T-helper 1 cell treated with Interleukin-12 subunit alpha and Interleukin-12 subunit beta and Interleukin-4 antibody, amounts not matched to agents 30 ng/mL and 1 ng/mL, for 36 hours (primary cell): Measurements from ENCODE around the gene RAB4B. TPM values are rescaled to one million over a fixed set of nuclear protein-coding genes. Genes with fewer than 3 reads are reported as not detected.
"Not testable (repeated sequence)": the region's sequence is repeated elsewhere in the genome, so short reads cannot be mapped to it uniquely, and the experiment has no call there.

Source experiments
- intact Hi-C: fragments of 100-400 bp; cut with micrococcal nuclease; formaldehyde crosslinking; loops from one replicate; pipeline ENCODE4 v1.15.1; 2024
- total RNA-seq: library from RNA; stranded (reverse); gene quantifications from 2 replicates; pipeline ENCODE4 v1.2.3, GENCODE V29; 2022

Gene RAB4B
- total RNA-seq, result 57.0 and 57.5 TPM in 2 replicates

GRCh38 chr19:40777937-40778705 is at the start of gene RAB4B:
RAB4B (plus strand) TSS chr19:40778247; CDS start chr19:40778376, 129 bp downstream.
- intact Hi-C loops, result loop anchor here (1.0 to 10.0 kb wide), 17 partner anchors 20 to 1245 kb away; partner anchors contain the start of genes ACTMAP, BLVRB, COQ8B and EID2B

- intact Hi-C loops, result not testable (repeated sequence)
These were observed 48.0 kb upstream of the RAB4B start for GRCh38 chr19:40730065-40730464.

GRCh38 chr19:40732304-40732703 is 45.7 kb upstream of the RAB4B start:
- intact Hi-C loops, result not testable (repeated sequence)

- intact Hi-C loops, result no loop called here
These were observed 44.9 kb upstream of the RAB4B start for GRCh38 chr19:40733149-40733548.

- intact Hi-C loops, result no loop called here
These were observed 42.9 kb upstream of the RAB4B start for GRCh38 chr19:40735013-40735771.

- intact Hi-C loops, result no loop called here
These were observed 41.4 kb upstream of the RAB4B start for GRCh38 chr19:40736661-40737060.

GRCh38 chr19:40737102-40737644 is 40.9 kb upstream of the RAB4B start:
- intact Hi-C loops, result no loop called here

GRCh38 chr19:40739030-40739839 is 38.8 kb upstream of the RAB4B start:
- intact Hi-C loops, result no loop called here

GRCh38 chr19:40739871-40740703 is 38.0 kb upstream of the RAB4B start:
- intact Hi-C loops, result no loop called here

GRCh38 chr19:40740747-40741146 is 37.3 kb upstream of the RAB4B start:
- intact Hi-C loops, result no loop called here

- intact Hi-C loops, result no loop called here
These were observed 36.3 kb upstream of the RAB4B start for GRCh38 chr19:40741527-40742390.

GRCh38 chr19:40742477-40742876 is 35.6 kb upstream of the RAB4B start:
- intact Hi-C loops, result no loop called here

- intact Hi-C loops, result no loop called here
These were observed 35.2 kb upstream of the RAB4B start for GRCh38 chr19:40742886-40743285.

- intact Hi-C loops, result no loop called here
These were observed 34.1 kb upstream of the RAB4B start for GRCh38 chr19:40743926-40744325.

GRCh38 chr19:40744554-40745401 is 33.3 kb upstream of the RAB4B start:
- intact Hi-C loops, result loop anchor here (5.0 kb wide), 1 partner anchor 188 kb away; no protein-coding TSS in a partner anchor

GRCh38 chr19:40745402-40745780 is 32.7 kb upstream of the RAB4B start:
- intact Hi-C loops, result loop anchor here (5.0 kb wide), 1 partner anchor 187 kb away; no protein-coding TSS in a partner anchor

GRCh38 chr19:40747536-40747935 is 30.5 kb upstream of the RAB4B start:
- intact Hi-C loops, result loop anchor here (5.0 kb wide), 1 partner anchor 185 kb away; no protein-coding TSS in a partner anchor
